SK-N-SH (cell line): ENCODE measurements around the gene SLC25A21. TPM values are rescaled to one million over a fixed set of nuclear protein-coding genes. Genes with fewer than 3 reads are reported as not detected.

Source experiments
- CTCF ChIA-PET: fragments of 300-600, 350-600 bp; formaldehyde crosslinking; extraction: SDS; loops from one replicate; lab custom pipeline; 2021; lab: Yijun Ruan, JAX
- POLR2A ChIA-PET: fragments of 350-600 bp; sonication (Branson Sonifier 250); formaldehyde crosslinking; extraction: SDS; loops from one replicate; lab custom pipeline; 2020; ENCODE audit warnings: antibody characterized with exemption, inconsistent platforms; lab: Yijun Ruan, JAX
- DNase-seq: peaks from one replicate; pipeline ENCODE4 v3.0.0; 2012
- H2AFZ ChIP-seq: fragments of 200-600 bp; sonication (generic); 2 replicates; pipeline ENCODE4 v1.8.1; 2016; ENCODE audit warnings: antibody characterized with exemption, mild to moderate bottlenecking, low read depth
- H3F3A ChIP-seq: fragments of 200-600 bp; sonication (generic); replicated peaks from 2 replicates; pipeline ENCODE3; 2016; ENCODE audit warnings: antibody characterized with exemption, mild to moderate bottlenecking; ENCODE audit not compliant: insufficient read depth
- H3K27ac ChIP-seq, 2 experiments: fragments of 200-500 bp in 1 of 2; fragments of 200-600 bp in 1 of 2; sonication (Bioruptor generic) in 1 of 2; sonication (generic), shearing (Covaris generic) in 1 of 2; 2 replicates each; pipeline versions ENCODE4 v1.5.1 to v1.6.1; 2014 to 2016; ENCODE audit warnings: low read depth in 2 of 2, inconsistent platforms in 1 of 2, low read length in 1 of 2, mild to moderate bottlenecking in 1 of 2, mixed read lengths in 1 of 2
- H3K27me3 ChIP-seq: fragments of 200-600 bp; sonication (generic), shearing (Covaris generic); 2 replicates; pipeline ENCODE4 v1.6.1; 2016; ENCODE audit warnings: mixed run types; ENCODE audit not compliant: insufficient read depth
- H3K36me3 ChIP-seq, 2 experiments: fragments of 200-500 bp in 1 of 2; fragments of 200-600 bp in 1 of 2; sonication (Bioruptor generic) in 1 of 2; sonication (generic) in 1 of 2; replicated peaks in 1 of 2; 2 replicates each; pipeline versions ENCODE3 to v1.5.1; 2014 to 2016; ENCODE audit warnings: low read length in 1 of 2, mild to moderate bottlenecking in 1 of 2; ENCODE audit not compliant: insufficient read depth in 2 of 2, control insufficient read depth in 1 of 2
- H3K4me1 ChIP-seq, 2 experiments: fragments of 200-500 bp in 1 of 2; fragments of 200-600 bp in 1 of 2; sonication (Bioruptor generic) in 1 of 2; sonication (generic), shearing (Covaris generic) in 1 of 2; 2 replicates each; pipeline versions ENCODE4 v1.5.1 to v1.6.1; 2014 to 2016; ENCODE audit warnings: low read depth in 1 of 2, low read length in 1 of 2, mixed run types in 1 of 2; ENCODE audit not compliant: insufficient read depth in 2 of 2, control insufficient read depth in 1 of 2
- H3K4me2 ChIP-seq: fragments of 200-600 bp; sonication (generic), shearing (Covaris generic); 2 replicates; pipeline ENCODE4 v1.6.1; 2017; ENCODE audit warnings: mixed run types
- H3K4me3 ChIP-seq, 2 experiments: fragments of 200-500 bp in 1 of 2; fragments of 200-600 bp in 1 of 2; sonication (Bioruptor generic) in 1 of 2; sonication (generic), shearing (Covaris generic) in 1 of 2; 2 replicates each; pipeline versions ENCODE4 v1.5.1 to v1.8.1; 2014 to 2016; ENCODE audit warnings: low read depth in 2 of 2, inconsistent platforms in 1 of 2, low read length in 1 of 2, mild to moderate bottlenecking in 1 of 2, mixed read lengths in 1 of 2, moderate library complexity in 1 of 2
- H3K79me2 ChIP-seq: fragments of 200-600 bp; sonication (generic); 2 replicates; pipeline ENCODE4 v1.8.1; 2017; ENCODE audit warnings: mild to moderate bottlenecking; ENCODE audit not compliant: insufficient read depth
- H3K9ac ChIP-seq: fragments of 200-600 bp; sonication (generic); 2 replicates; pipeline ENCODE4 v1.6.1; 2017; ENCODE audit warnings: mixed run types
- H3K9me2 ChIP-seq: fragments of 200-600 bp; sonication (generic); 2 replicates; pipeline ENCODE4 v1.6.1; 2017; ENCODE audit warnings: mixed run types
- H3K9me3 ChIP-seq: fragments of 200-600 bp; sonication (generic); 2 replicates; pipeline ENCODE4 v1.6.1; 2017; ENCODE audit warnings: mixed run types, mild to moderate bottlenecking, moderate library complexity
- H4K20me1 ChIP-seq: fragments of 200-600 bp; sonication (generic); 2 replicates; pipeline ENCODE4 v1.6.1; 2017; ENCODE audit warnings: mild to moderate bottlenecking, mixed run types; ENCODE audit not compliant: insufficient read depth
- CHD2 ChIP-seq: fragments of 150-350 bp; IDR thresholded peaks from 2 replicates; pipeline ENCODE4 v1.6.1; 2018; ENCODE audit warnings: low read length; ENCODE audit not compliant: partially characterized antibody
- CTCF ChIP-seq: fragments of 200-600 bp; sonication (generic); IDR thresholded peaks from 2 replicates; pipeline ENCODE4 v1.6.1; 2017; ENCODE audit warnings: antibody characterized with exemption, mild to moderate bottlenecking, moderate library complexity
- ELF1 ChIP-seq: IDR thresholded peaks from 2 replicates; pipeline ENCODE4 v1.4.0; 2012
- EZH2phosphoT487 ChIP-seq: fragments of 200-600 bp; sonication (generic); IDR thresholded peaks from 2 replicates; pipeline ENCODE4 v1.6.1; 2017; ENCODE audit warnings: low read depth, mixed run types, mild to moderate bottlenecking, antibody characterized with exemption, moderate library complexity, borderline replicate concordance
- FOXJ3 ChIP-seq: sonication (generic); formaldehyde crosslinking; IDR thresholded peaks from 2 replicates; pipeline ENCODE4 v1.5.1; 2020; ENCODE audit warnings: mild to moderate bottlenecking, missing genetic modification reagents
- GABPA ChIP-seq: IDR thresholded peaks from 2 replicates; pipeline ENCODE4 v1.4.0; 2012; ENCODE audit warnings: low read depth, mild to moderate bottlenecking
- GATA2 ChIP-seq: sonication (generic); formaldehyde crosslinking; IDR thresholded peaks from 2 replicates; pipeline ENCODE4 v1.5.0; 2020; ENCODE audit warnings: mild to moderate bottlenecking, missing genetic modification reagents
- IRF3 ChIP-seq: fragments of 150-350 bp; IDR thresholded peaks from 2 replicates; pipeline ENCODE4 v1.6.1; 2016; ENCODE audit warnings: mild to moderate bottlenecking, low read depth, low read length
- MAX ChIP-seq: IDR thresholded peaks from 2 replicates; pipeline ENCODE4 v1.4.0; 2012; ENCODE audit warnings: low read depth
- MEF2A ChIP-seq: IDR thresholded peaks from 2 replicates; pipeline ENCODE4 v1.4.0; 2012; ENCODE audit warnings: low read depth, borderline replicate concordance
- MXI1 ChIP-seq: IDR thresholded peaks from 2 replicates; pipeline ENCODE4 v1.6.1; 2012; ENCODE audit warnings: mild to moderate bottlenecking, low read depth, low read length, improper control_type of control experiment
- NFIC ChIP-seq: IDR thresholded peaks from 2 replicates; pipeline ENCODE4 v1.4.0; 2012; ENCODE audit warnings: borderline replicate concordance
- NRF1 ChIP-seq: IDR thresholded peaks from 2 replicates; pipeline ENCODE4 v1.6.1; 2012; ENCODE audit warnings: low read depth, mild to moderate bottlenecking, low read length
- PBX3 ChIP-seq: IDR thresholded peaks from 2 replicates; pipeline ENCODE4; 2012
- RFX5 ChIP-seq: IDR thresholded peaks from 2 replicates; pipeline ENCODE4 v1.6.1; 2012; ENCODE audit warnings: mild to moderate bottlenecking, improper control_type of control experiment, low read length
- TEAD4 ChIP-seq: IDR thresholded peaks from 2 replicates; pipeline ENCODE4 v1.4.0; 2012; ENCODE audit warnings: mild to moderate bottlenecking, borderline replicate concordance; ENCODE audit not compliant: insufficient read depth
- USF1 ChIP-seq: IDR thresholded peaks from 2 replicates; pipeline ENCODE4 v1.4.0; 2012; ENCODE audit warnings: low read depth, borderline replicate concordance
- USF2 ChIP-seq: fragments of 150-350 bp; IDR thresholded peaks from 2 replicates; pipeline ENCODE4 v1.6.1; 2017; ENCODE audit warnings: antibody characterized with exemption, low read length, low read depth, borderline replicate concordance
- YY1 ChIP-seq: IDR thresholded peaks from 2 replicates; pipeline ENCODE4 v1.4.0; 2012; ENCODE audit warnings: low read depth, mild to moderate bottlenecking
- ZBTB33 ChIP-seq: IDR thresholded peaks from 2 replicates; pipeline ENCODE4 v1.4.0; 2012; ENCODE audit warnings: low read depth, borderline replicate concordance
- WGBS: methylation state at CpG from one replicate; pipeline ENCODE4 v1.1.6; 2017; ENCODE audit warnings: low lambda C conversion rate; 5-methylcytosine and 5-hydroxymethylcytosine counted together
- polyA plus RNA-seq, 3 experiments: library from polyadenylated mRNA; depleted of rRNA; stranded (reverse); fragments of >200 nt; gene quantifications; 2 replicates each; pipeline ENCODE4 v1.2.3, GENCODE V29; 2012

Gene SLC25A21
- polyA plus RNA-seq, 1 of the 3 experiments (the other 2 are of a cell fraction) = not detected

- no peaks in the 10 kb centered on the region for H3K9me3 ChIP-seq
- no peak overlapping the region for H3K9ac ChIP-seq
- H4K20me1 ChIP-seq = no peaks in the 10 kb centered on the region
- no peak overlapping the region for H2AFZ ChIP-seq
- POLR2A ChIA-PET = no interaction called here
- H3K27me3 ChIP-seq = peaks cover 87% of the 10 kb centered on the region
- no peak overlapping the region for H3K4me3 ChIP-seq
- DNase-seq = no peak
- H3K79me2 ChIP-seq = no peaks in the 10 kb centered on the region
- no peak for TF ChIP-seq IRF3
- TF ChIP-seq MXI1 = no peak
- no peak for TF ChIP-seq RFX5
- TF ChIP-seq EZH2phosphoT487 = no peak
- no peak for TF ChIP-seq FOXJ3 (CRISPR knock-in tag)
- no peak for TF ChIP-seq NFIC
- TF ChIP-seq NRF1 = no peak
- TF ChIP-seq YY1 = no peak
- TF ChIP-seq ELF1 = no peak
- no peak for TF ChIP-seq CTCF
- TF ChIP-seq PBX3 = no peak
- no peak for TF ChIP-seq MEF2A
- TF ChIP-seq USF2 = no peak
- TF ChIP-seq ZBTB33 = no peak
- no peak for TF ChIP-seq MAX
- no peak for TF ChIP-seq GATA2 (CRISPR knock-in tag)
- TF ChIP-seq GABPA = no peak
- TF ChIP-seq USF1 = no peak
- TF ChIP-seq CHD2 = no peak
- no peak for TF ChIP-seq TEAD4
- TF ChIP-seq, all 33 proteins: peak for 0
- Histone ChIP-seq H3K4me1 (no peaks in the 10 kb centered on the region; a peak in 1 of 4 replicates), H3F3A (no peaks in the 10 kb centered on the region), H3K4me2 (no peak overlapping the region), H3K27ac (no peak overlapping the region), H3K36me3 (no peaks in the 10 kb centered on the region), H3K9me2 (no peaks in the 10 kb centered on the region)
- CTCF ChIA-PET = interaction anchor here (0.8 to 1.5 kb wide), 3 partner anchors 19 to 33 kb away, joined by 4 to 5 read pairs (median 4); no protein-coding TSS in a partner anchor
- 13% methylated on average over 32 of the region's 34 CpGs for WGBS
Measured at GRCh38 chr14:36654794-36655381, 517.5 kb downstream of the SLC25A21 start.
